HL-60/S4 treated with phorbol 12-myristate 13-acetate at 8.2 ng/mL for 4 days and 3 days (cell line): ENCODE data around the gene SELPLG.

ENCODE experiments used
- in situ Hi-C: fragments of 300-500 bp; cut with MboI; formaldehyde crosslinking; loops from 2 replicates; pipeline ENCODE4 v1.15.0; 2022; ENCODE audit warnings: low sequenced_read_pairs

The SELPLG gene

GRCh38 chr12:108622921-108623514 lies 10.7 kb downstream of the SELPLG start:
- in situ Hi-C loops: no loop called here

- in situ Hi-C loops: no loop called here
Measured at GRCh38 chr12:108622421-108622820, 11.3 kb downstream of the SELPLG start.

- in situ Hi-C loops: no loop called here
Measured at GRCh38 chr12:108621161-108621560, 12.5 kb downstream of the SELPLG start.

- in situ Hi-C loops: no loop called here
Measured at GRCh38 chr12:108620236-108620879, 13.3 kb downstream of the SELPLG start.

- in situ Hi-C loops: loop anchor here (5.0 kb wide), 1 partner anchor 52 kb away; no protein-coding TSS in a partner anchor
Measured at GRCh38 chr12:108619369-108620160, 14.1 kb downstream of the SELPLG start.

- in situ Hi-C loops: loop anchor here (5.0 kb wide), 1 partner anchor 52 kb away; no protein-coding TSS in a partner anchor
Measured at GRCh38 chr12:108618953-108619274, 14.8 kb downstream of the SELPLG start.

- in situ Hi-C loops: loop anchor here (5.0 kb wide), 1 partner anchor 51 kb away; no protein-coding TSS in a partner anchor
Measured at GRCh38 chr12:108618079-108618952, 15.4 kb downstream of the SELPLG start.

- in situ Hi-C loops: loop anchor here (5.0 kb wide), 1 partner anchor 50 kb away; no protein-coding TSS in a partner anchor
Measured at GRCh38 chr12:108616941-108617858, 16.5 kb downstream of the SELPLG start.

- in situ Hi-C loops: loop anchor here (5.0 kb wide), 1 partner anchor 49 kb away; no protein-coding TSS in a partner anchor
Measured at GRCh38 chr12:108616359-108616758, 17.3 kb downstream of the SELPLG start.

- in situ Hi-C loops: loop anchor here (5.0 kb wide), 1 partner anchor 49 kb away; no protein-coding TSS in a partner anchor
Measured at GRCh38 chr12:108615918-108616317, 17.8 kb downstream of the SELPLG start.

- in situ Hi-C loops: loop anchor here (5.0 kb wide), 1 partner anchor 47 kb away; no protein-coding TSS in a partner anchor
Measured at GRCh38 chr12:108614639-108615038, 19.1 kb downstream of the SELPLG start.

GRCh38 chr12:108614041-108614440 lies 19.7 kb downstream of the SELPLG start:
- in situ Hi-C loops: no loop called here

- in situ Hi-C loops: no loop called here
Measured at GRCh38 chr12:108613548-108613947, 20.1 kb downstream of the SELPLG start.

- in situ Hi-C loops: no loop called here
Measured at GRCh38 chr12:108612788-108613282, 20.9 kb downstream of the SELPLG start.

- in situ Hi-C loops: no loop called here
Measured at GRCh38 chr12:108611884-108612415, 21.7 kb downstream of the SELPLG start.

GRCh38 chr12:108610856-108611605 lies 22.7 kb downstream of the SELPLG start:
- in situ Hi-C loops: no loop called here

- in situ Hi-C loops: no loop called here
Measured at GRCh38 chr12:108610336-108610815, 23.3 kb downstream of the SELPLG start.
